EL (cell line): ENCODE results near the gene S100A6.
"Not testable (repeated sequence)": the region's sequence is repeated elsewhere in the genome, so short reads cannot be mapped to it uniquely, and the experiment has no call there.

Experiments
- DNase-seq: peaks from one replicate; pipeline ENCODE4 v3.0.0-alpha.2; 2016

Gene S100A6

DNA sequence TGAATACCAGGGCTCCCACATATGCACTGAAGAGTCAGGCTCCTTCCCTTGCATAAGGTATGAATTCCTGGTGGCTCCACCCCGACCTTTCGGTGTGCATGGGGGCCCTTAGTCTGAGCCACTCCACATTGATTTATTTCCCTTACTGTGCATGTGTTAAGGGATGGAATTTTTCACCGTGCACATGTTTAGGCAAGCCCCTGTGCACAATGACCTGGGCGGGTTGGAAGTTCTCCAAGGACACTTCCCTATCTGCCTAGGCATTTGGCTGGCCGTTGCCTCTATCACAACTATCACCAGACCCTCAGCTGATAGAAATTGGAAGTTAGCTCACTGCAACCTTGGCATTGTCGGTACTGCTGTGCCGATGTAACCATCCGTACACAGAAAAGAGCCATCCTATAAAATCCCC lies 9.7 kb downstream of the S100A6 start:
- no peak for DNase-seq

- no peak for DNase-seq
These were observed 10.6 kb downstream of the S100A6 start for GRCh38 chr1:153525088-153525728.

DNA sequence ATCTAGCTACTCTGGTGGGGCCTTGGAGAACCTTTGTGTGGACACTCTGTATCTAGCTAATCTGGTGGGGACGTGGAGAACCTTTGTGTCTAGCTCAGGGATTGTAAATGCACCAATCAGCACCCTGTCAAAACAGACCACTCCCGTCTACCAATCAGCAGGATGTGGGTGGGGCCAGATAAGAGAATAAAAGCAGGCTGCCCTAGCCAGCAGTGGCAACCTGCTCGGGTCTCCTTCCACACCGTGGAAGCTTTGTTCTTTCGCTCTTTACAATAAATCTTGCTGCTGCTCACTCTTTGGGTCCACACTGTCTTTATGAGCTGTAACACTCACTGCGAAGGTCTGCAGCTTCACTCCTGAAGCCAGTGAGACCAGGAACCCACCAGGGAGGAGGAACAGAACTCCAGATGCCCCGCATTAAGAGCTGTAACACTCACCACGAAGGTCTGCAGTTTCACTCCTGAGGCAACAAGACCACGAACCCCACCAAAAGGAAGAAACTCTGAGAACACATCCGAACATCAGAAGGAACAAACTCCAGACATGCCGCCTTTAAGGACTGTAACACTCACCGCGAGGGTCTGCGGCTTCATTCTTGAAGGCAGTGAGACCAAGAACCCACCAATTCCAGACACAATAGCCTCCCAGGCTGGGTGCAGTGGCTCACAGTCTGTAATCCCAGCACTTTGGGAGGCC lies 13.3 kb downstream of the S100A6 start:
- not testable (repeated sequence) for DNase-seq

- DNase-seq: not testable (repeated sequence)
These were observed 14.0 kb downstream of the S100A6 start for GRCh38 chr1:153521808-153522207.

DNA sequence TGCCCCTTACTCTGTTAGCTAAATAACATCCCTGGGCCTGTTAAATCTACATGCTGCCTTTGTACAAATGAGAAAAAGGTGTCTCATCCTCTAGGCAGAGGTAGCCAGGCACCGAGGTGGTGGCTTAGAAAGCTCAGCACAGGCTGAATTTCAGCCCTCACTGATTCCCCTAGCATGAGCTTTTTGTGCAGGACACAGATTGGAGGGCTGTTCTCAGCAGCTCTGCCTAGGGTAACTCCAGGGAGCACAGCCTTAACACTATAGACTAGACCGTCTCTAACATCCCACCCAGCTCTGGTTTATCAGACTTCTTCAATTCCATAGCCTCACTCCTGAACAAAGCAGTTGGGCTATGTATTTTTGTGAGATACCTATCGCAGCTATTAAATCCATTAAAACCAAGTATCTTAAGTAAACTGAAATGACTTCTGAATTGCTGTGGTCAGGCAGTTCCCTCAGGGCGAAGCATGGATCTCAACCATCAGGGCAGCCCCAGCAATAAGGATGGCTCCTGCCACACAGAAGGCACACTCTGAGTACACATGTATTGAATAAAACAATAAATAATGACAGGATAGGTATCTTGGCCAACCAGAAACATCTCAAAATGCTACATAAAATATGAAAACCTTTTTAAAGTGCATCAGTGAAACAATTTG lies 14.8 kb downstream of the S100A6 start:
- peak; percentile 43 for DNase-seq

DNA sequence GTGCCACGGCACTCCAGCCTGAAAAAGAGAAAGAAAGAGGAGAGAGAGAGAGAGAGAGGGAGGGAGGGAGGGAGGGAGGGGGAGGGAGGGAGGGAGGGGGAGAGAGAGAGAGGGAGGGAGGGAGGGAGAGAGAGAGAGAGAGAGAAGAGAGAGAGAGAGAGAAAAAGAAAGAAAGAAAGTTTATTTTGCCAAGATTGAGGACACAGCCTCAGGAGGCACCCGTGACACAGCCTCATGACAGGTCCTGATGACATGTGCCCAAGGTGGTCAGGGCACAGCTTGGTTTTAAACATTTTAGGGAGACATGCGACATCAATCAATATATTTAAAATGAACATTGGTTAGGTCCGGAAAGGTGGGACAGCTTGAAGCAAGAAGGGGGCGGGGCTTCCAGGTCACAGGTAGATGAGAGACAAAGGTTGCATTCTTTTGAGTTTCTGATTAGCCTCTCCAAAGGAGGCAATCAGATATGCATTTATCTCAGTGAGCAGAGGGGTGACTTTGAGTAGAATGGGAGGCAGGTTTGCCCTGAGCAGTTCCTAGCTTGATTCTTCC lies 15.6 kb downstream of the S100A6 start:
- DNase-seq: not testable (repeated sequence)

DNA sequence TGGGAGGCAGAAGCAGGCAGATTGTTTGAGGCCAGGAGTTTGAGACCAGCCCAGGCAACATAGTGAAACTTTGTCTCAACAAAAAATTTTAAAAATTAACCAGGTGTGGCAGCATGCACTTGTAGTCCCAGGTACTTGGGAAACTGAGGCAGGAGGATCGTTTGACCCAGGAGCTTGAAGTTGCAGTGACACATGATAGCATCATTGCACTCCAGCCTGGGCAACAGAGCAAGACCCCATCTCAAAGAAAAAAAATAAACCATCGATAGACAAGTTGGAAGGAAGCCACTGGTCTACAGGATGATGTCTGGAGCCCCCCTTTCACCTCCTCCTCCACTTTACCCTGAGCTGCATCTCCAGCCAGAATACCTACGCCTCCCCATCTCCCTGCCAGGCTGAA lies 16.5 kb downstream of the S100A6 start:
- DNase-seq: no peak

DNA sequence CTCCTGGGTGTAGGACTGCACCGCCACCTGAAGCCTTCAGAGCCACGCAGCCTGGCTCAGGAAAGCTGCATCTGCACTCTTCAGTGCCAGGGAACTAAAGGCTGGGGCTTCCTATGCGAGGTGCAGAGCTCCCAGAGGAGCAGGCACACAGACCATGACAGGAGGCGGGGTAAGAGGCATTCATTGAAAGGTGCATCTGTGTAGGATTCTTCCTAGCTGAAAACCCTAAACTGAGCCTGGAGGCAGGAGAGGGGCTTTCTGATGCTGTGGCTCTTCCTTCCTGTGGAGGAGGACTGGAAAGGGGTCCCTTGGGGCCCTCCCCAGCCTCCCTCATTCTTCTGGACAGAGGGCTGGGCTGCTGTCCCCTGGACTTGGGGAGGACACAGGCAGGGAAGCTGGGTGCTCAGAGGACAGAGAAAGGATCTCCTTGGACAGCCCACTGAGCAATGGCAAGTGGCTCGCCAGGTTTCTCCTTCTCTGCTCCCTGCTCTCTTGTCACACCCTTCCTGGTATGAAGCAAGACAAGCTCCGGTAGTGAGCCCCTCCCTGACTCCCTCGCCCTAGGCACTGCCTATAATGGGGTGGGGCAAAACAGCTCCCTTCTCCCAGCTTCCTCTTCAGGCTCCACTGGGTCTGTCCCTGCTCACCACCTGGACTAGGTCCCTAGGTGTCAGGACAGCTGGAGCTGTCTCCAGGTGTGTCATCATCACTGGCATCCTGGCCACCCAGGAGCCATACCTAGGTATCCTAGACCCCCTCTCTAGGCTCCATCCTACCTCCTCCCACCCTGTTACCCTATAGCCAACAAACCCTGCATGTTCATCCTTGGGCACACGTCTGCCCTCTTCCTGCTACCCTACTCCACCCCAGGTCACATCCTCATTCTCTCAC lies 20.0 kb downstream of the S100A6 start:
- DNase-seq: no peak

DNA sequence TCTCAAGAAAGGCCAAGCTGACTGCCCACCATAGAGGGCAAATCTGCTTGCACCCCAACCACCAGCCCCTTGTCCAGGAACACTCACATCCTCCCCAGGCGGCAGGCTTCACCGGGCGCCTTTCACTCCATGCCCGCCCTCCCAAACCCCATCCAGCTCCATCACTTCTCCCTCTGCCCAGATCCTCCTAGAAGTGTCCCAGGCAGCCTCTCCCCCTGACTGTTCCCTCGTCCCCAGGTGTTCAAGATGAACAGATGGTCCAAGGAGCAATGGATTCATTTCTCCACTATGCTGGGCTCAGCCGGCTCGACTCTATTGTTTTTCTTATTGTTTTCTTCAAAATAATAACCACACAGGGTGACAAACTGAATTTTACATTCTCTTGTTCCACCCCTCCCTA lies 22.1 kb downstream of the S100A6 start:
- no peak for DNase-seq

DNA sequence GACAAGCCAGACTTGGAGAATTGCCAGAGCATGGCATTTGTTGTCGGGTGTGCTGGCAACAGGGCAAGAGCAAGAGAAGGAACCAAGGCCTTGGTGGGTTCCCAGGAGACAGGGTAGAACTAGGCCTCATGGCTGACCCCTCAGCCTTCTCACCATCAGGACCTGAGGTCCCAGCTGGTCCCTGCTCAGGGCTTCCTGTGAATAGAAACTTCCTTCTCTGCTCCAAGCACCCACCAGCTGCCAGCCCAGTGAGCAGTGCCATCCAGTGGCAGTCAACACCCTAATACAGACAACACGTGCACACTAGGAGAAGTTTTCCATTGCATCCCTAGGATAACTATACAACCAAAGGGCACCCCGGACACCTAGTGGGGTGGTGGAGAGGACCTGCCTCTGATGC lies 22.8 kb downstream of the S100A6 start:
- no peak for DNase-seq

GRCh38 chr1:153510984-153511410 lies 24.8 kb downstream of the S100A6 start:
- DNase-seq: peak; percentile 79

DNA sequence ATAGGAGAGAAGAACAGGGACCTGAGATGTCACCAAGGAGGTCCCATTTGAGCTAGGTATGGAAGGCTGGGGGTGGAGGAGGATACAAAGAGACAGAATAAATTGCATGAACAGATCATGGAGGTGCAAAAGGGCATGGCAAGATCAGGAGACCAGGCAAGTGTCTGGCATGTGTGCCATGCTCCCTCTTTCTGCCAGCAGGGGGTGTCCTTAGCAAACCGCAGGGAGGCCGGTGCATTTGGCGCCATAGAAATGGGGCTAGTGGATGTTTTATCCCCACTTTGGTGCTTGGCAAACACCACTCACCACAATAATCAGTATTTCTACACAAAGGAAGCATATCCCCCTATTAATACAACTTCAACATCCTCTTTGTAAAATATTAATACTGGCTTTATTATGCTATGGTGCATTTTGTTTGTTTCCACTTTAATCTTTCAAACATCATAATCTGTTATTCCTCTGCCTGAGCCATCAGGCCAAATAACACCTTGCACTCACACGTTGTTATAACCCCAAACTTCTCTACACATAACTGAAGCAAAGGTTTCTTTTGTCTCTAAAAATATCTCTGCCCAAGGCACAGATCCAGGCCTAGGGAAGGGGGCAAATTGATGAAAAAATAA lies 25.9 kb downstream of the S100A6 start:
- DNase-seq: peak; percentile 50

DNA sequence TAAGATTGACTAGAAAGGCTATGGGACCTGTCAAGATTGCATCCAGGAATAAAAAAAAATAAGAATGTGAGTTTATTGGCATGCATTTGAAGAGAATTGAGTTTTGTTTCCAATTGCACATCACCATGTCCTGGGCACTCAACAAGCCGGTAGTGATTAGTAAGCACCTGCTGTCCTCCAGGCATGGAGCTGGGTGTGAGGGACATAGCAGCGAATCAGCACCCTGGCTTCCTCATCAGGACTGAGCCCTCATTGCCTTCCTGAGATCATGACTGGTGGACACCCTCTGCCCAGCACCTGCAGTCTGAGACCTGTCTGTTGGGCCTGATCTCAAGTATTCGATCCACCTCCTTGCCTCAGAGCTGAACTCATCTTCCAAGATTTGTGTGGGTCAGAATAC lies 26.8 kb downstream of the S100A6 start:
- no peak for DNase-seq

- peak; percentile 33 for DNase-seq
These were observed 27.7 kb downstream of the S100A6 start for GRCh38 chr1:153507926-153508583.

GRCh38 chr1:153506831-153507413 lies 28.9 kb downstream of the S100A6 start:
- peak; percentile 93 for DNase-seq

DNA sequence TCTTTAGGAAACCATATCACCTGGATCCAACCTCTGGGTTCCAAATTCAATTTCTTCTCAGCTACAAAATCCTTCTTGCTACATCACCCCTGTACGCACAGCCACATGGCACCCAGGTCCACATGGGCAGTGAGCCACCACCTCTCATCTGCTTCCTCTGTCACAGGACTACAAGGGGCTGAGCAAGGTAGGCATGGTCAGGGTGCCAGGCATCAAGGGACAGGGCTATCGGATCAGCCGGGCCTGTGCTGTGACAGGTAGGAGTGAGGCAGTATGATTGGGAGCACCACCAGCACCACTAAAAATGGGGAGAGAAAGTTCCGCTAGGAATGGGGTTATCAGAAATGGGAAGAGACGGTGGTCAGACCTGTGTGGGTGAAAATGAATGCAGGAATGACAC lies 29.4 kb downstream of the S100A6 start:
- DNase-seq: no peak

DNA sequence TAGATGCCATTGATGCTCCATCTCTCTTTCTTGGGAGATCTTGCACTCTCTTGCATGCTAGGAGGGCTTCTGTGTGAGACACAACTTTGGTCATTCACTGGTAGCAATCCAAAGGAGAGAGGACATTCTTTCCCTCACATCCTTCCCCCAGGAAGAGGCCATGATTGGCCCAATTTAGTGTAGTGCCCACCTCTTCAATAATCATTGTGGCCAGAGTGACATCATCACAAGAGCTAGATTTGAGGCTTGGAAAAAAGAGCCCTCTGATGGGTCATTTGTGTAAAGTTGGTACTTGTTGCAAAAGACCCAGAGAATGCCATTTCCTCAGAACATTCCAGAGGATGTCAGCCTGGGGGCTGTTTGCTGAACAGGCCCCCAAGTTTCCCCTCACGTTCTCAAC lies 30.2 kb downstream of the S100A6 start:
- peak; percentile 39 for DNase-seq

DNA sequence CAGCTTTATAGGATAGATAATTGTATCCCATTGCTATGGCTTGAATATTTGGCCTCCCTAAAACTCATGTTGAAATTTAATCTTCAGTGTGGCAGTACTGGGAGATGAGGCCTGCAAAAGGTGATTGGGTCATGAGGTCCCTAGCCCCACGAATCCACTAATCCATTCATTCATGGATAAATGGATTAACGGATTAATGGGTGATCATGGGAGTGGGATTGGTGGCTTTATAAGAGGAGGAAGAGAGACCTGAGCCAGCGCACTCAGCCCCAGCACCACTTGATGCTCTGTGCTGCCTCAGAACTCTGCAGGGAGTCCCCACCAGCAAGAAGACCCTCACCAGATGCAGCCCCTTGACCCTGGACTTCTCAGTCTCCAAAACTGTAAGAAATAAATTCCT lies 32.0 kb downstream of the S100A6 start:
- no peak for DNase-seq

DNA sequence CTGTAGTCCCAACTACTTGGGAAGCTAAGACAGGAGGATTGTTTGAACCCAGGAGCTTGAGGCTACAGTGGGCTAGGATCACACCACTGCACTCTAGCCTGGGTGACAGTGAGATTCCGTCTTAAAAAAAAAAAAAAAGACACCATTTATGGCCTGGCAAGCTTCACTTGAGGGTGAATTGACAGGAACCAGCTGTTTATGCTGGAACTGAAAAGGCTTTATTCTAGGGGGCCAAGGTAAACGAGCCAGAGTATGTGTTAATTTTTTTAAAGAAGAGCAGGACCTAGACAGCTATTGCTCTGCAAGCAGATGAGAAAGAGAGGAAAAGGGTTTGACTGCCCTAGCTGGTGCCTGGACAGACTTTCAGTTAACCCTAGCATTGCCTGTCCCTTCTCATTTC lies 37.0 kb downstream of the S100A6 start:
- no peak for DNase-seq

GRCh38 chr1:153495536-153495935 lies 40.3 kb downstream of the S100A6 start:
- no peak for DNase-seq

DNA sequence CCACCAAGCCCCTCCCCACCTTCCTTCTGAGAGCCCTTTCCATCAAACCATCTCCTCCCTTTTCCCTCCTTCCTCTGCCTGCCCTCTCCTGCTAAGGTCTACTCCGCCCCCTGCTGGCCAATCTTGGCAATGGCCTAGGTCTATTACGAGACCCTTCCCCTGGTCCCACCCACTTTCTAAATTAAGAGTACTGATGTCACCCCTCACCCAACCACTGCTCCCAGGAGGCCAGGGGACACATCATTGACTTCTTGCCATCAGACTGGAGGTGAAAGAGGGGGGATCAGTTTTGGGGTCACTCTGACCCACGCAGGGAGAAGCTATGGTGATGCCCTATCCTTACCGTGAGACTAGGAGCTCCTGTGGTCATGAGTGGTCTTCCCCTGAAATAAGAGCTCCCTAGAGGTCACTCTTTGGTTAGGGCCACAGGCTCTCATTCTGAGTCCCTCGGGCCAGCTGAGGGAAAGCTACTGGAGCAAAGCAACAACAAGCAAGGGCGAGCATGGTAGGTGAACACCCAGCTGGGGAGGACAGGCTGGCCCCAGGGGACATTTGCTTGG lies 40.7 kb downstream of the S100A6 start:
- DNase-seq: peak; percentile 52
